K562 treated with DMSO at 1 percent for 48 hours (cell line): ENCODE data around the gene FIZ1. TPM values are rescaled to one million over a fixed set of nuclear protein-coding genes. Genes with fewer than 3 reads are reported as not detected.

Source experiments
- total RNA-seq: library from RNA; unstranded; fragments of 300-600 nt; gene quantifications from 2 replicates; pipeline ENCODE4 v1.2.3, GENCODE V29; 2022; ENCODE audit warnings: low replicate concordance; ENCODE audit errors: extremely low read depth

The FIZ1 gene, protein sequence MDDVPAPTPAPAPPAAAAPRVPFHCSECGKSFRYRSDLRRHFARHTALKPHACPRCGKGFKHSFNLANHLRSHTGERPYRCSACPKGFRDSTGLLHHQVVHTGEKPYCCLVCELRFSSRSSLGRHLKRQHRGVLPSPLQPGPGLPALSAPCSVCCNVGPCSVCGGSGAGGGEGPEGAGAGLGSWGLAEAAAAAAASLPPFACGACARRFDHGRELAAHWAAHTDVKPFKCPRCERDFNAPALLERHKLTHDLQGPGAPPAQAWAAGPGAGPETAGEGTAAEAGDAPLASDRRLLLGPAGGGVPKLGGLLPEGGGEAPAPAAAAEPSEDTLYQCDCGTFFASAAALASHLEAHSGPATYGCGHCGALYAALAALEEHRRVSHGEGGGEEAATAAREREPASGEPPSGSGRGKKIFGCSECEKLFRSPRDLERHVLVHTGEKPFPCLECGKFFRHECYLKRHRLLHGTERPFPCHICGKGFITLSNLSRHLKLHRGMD
- not detected in 2 replicates for total RNA-seq

DNA sequence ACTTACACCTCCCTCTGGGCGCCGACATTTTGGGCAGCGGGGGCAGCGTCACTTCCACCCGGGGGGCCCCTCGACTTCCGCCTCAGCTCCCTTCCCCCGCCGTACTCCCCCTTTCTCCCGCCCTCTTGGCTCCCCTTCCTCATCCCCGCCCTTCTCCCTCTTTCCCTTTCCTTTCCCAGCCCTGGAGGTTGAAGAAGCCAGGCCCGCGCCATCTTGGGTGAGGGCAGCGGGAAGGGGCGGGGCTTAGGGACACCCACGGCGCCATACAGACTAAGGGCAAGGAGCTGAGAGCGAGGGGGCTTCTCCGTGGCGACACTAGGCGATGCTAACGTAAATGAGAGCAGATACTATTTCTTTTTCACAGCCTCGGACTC, at the start of gene FIZ1:
TSS of gene FIZ1 (minus strand) at position 50 of the 374 bp plus-strand sequence. CDS start 1,652 bp downstream, outside the sequence.

DNA sequence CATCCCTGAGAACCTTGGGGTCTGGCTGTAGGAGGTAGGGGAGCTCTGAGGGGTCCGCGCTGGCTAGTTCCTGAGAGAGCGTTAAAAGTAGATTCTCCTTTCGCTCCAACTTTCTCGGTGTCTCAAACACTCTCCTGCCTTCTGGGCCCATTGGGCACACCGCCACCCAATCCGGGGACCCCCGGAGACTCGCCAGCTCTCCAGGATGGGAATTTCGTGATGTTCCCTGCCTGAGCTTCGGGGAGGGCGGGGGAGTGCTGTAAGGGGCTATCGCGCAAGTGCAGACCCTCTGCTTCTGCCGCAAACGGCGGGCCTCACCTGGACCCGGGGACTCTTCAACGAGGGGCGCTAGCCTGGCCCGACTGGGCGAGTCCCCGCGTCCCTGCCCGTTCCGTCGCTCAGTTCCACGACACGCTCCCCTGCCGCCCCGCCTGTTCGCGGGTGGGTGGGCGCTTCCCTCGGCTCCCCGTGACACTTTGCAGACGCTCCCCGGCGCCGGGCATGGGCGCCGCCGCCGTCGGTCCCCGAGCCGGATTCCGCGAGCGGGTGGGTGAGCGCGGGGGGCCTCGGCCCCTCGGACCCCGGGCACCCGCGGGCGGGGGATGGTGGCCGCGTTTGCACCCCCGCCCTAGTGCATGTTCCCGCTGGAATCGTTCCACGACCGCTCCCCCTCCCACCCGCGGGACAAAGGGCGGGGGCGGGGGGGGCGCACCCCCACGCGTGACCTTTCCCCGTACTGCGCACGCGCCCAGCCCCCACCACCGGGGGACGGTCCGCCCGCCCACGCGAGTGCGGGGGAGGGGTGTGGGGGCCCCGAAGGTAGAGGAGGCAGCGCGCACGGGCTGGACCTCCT, 48.6 kb upstream of the FIZ1 start, which contains the start of gene CCDC106:
TSS of gene CCDC106 (plus strand) at position 481 of the 853 bp plus-strand sequence. CDS start 835 bp downstream, outside the sequence.

GRCh38 chr19:55643003-55643886, 43.9 kb upstream of the FIZ1 start, which contains the start of gene ZNF581:
TSS of gene ZNF581 (plus strand) at chr19:55643649. CDS start at chr19:55644572, 923 bp downstream.

DNA sequence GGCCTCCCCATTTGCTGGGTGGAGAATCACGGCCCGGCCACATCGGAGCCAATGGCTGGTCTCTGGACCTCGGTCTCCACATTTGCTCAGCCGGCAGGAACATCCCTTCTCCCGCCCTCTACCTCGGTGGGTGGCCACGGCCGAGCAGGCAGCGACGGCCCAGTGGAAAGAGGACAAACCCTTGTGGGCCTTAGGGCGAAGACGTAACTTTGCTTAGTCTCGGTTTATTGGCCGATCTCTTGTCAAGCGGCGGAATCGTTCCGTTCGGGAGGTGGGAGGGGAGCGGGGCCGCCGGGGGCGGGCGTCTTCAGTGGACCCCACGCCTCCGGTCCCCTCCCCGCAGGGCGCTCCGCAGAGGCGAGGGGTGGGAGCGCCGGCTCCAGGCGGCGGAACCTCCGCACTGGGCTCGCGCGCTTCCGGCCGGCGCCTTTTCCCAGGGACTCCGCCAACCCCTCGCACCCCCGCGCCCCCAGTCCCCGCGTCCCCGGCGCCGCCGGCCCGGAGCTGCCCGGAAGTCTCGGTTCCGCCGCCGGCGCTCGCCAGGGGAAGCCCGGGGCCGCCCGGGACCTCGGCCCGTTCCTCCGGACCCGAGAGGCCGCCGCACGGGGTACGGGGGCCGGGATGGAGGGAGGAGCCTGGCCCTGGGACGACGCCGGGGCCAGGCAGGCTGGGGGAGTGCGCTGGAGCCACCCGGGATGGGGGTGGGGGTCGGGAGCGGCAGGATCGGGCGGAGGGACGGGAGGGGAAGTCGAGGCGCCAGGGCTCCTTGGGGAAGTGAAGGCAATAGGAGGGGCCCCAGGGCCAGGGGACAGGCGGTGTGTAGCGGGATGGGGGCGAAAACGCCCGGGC, 41.5 kb upstream of the FIZ1 start, which contains the start of gene ZNF580:
TSS of gene ZNF580 (plus strand) at position 426 of the 849 bp plus-strand sequence. CDS start 1,507 bp downstream, outside the sequence.

DNA sequence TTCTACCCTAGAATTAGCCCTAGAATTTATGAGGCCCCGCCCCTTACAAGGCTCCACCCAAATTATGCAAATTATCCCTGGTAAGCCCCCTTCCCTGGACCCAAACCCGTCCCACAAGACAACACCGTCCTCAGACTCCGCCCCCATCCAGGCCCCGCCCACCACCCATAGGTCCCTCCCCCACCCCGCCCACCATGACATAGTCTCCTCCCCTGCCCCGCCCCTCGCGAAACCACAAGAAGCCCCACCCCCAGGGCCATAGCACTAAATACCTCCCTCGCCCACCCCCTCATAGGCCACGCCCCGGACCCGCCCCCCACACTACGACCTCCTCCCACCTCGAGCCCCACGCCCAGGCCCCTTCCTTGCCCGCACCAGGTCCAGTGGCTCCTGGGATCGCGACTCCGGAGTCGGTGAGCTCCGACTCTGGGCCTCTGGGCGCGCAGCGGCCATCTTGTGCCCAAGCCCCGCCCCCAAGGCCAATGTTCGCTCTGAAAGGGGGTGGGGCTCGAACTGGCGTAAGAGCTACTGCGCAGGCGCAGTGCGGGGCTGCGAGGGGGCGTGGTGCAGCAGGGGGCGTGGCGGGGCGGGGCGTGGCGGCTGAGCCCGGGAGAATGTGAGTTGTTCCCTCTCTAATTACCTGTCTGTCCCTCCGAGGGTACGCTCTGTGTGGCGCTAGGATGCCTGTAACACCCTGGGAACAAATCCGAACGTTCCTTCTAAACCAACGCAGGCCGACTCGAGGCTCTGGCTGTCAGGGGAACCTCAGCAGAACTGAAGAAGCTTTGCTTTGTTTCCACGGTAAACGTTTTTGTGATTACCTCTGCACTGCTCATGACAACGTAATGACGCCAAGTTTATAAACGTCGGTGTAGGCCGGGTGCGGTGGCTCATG, 25.0 kb upstream of the FIZ1 start, which contains the start of gene ZNF784:
TSS of gene ZNF784 (minus strand) at position 458 of the 895 bp plus-strand sequence. CDS start at position 453, 5 bp downstream.

DNA sequence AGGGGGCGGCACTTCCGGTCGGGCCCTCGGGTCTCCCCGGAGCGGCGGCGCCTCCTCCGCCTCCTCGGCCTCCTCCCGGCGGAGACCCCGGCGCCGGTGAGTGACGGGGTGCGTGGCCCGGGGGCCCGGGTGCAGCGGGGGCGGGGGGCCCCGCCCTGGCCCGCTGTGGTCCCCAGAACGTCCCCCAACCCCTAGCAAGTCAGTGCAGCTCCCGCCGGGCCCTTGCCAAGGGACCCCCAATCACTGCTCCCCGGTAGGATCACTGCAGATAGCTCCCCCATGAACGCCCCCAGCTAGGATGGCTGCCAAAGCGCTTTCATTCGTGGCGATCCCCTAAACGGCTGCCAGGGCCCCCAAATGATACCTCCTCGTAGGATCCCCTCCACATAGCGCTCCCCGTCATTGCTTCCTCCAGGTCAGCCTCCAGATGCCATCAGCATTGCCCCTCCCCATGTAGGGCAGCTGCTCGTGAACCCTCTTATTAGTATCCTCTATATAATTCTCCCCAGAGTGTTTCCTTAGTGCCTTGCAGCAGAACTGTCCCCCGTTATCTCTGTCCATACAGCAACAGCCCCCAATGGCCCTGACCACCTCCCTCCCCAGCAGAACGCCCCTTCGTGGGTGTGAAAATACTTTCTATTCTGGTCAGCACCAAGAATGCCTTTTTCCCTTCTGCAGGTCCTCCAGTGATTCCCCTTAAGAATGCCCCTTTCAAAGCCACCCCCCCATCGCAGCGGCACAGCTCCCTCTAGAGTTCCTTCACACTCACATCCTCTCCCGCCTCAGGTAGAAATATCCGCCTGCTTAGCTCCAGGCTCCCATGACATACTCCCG, 6.5 kb upstream of the FIZ1 start, which contains the start of gene ZNF865:
TSS of gene ZNF865 (plus strand) at position 11 of the 834 bp plus-strand sequence. CDS start 7,972 bp downstream, outside the sequence.

DNA sequence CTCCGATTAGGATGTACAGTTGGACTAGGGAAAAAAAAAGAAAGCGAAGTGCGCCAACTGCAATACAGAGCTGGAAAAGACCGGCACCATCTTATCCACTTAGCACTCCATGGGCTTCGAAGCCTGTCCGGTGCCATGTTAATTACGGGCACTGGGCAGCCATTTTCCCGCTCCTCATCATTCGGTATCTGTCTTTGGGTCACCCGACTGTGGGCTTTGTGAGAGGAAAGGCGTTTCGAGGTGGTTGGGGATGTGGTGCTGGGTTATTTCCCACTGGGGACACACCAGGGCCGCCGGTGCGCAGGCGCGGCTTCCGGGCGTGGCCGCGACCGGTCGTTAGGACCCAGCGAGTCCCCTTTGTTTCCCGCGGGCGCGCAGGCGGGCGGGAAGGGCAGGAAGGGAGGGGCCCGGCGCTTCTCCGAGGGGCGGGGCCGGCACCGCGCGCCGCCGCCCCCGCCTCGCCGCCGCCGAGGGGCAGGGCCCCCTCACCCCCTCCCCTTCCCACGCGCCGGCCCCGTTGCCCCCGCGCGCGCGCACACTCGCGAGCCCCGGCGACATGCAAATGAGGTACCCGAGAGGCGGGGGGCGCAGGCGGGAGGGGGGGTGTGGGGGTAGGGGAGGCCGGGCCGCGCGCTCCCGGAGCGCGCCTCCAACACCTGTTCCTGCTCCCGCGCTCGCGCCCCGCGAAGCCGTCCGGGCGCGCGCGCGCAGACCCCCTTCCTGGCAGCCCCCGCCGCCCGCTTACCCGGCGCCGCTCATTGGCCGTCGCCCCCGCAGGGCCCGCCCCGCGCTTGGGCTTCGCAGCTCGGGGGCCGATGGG, 735 bp upstream of the FIZ1 start, which contains the start of gene ZNF524:
TSS of gene ZNF524 (plus strand) at position 447 of the 820 bp plus-strand sequence. CDS start 1,825 bp downstream, outside the sequence.

DNA sequence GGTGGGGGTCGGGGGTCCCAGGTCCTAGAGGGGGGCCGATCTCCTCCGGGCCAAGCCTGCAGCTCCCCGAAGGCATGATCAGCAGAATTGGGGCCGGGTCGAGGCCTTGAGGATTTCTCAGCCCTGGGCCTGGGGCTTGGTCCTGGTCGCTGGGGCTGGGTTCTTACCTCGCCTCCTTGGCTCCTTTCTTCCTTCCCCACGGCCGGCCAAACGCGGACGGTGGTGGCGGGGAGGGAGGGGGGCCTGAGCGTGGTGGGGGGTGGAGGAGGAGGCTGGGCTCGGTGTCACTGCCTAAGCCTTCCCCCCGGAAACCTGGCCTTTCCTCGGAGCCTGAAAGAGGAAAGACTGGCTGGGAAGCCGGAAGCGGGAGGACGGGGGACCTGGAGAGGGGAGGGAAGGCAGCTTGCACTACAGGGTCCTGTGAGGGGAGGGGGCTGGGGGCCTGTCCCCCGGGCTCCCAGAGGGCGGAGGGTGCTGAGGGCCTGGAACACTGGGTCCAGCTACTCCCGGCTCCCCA, 18.6 kb downstream of the FIZ1 start, which contains the start of gene ZNF579:
TSS of gene ZNF579 (minus strand) at position 221 of the 517 bp plus-strand sequence. CDS start 1,209 bp downstream, outside the sequence.

DNA sequence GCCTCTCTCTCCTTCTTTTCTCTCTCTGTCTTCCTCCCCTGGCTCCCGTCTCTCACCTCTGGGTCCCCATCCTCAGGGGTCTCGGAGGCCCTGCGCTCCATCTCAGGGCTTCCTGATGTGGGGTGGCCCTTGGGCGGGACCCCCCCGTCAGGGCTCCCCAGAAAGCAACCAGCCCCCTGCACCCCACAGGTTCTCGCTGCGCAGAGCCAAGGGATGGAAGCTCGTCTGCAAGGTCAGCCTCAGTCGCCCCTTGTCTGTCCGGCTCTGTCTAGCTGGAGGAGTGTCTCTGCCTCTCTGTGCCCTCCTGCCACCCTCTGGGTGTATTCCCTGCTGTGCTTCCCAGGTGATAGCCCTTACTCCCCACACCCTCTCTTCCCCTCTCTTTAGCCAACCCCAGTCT, 53.9 kb downstream of the FIZ1 start, which contains the start of gene SBK3:
TSS of gene SBK3 (minus strand) at position 101 of the 400 bp plus-strand sequence. CDS start at position 101, 0 bp downstream.

Other genes with a start within 250 kb of the FIZ1 start
- gene COX6B2, start 244.8 kb downstream of the FIZ1 start, total RNA-seq = not detected in 2 replicates
- gene GARIN5B, start 236.3 kb downstream of the FIZ1 start, total RNA-seq = not detected in 2 replicates
- not detected in 2 replicates for gene IL11, start 229.1 kb downstream of the FIZ1 start, total RNA-seq
- not detected in 2 replicates for gene TMEM190, start 222.7 kb downstream of the FIZ1 start, total RNA-seq
- gene TMEM238, start 215.2 kb downstream of the FIZ1 start, total RNA-seq = not detected in 2 replicates
- 4,209 and 5,908 TPM in 2 replicates for gene RPL28, start 213.6 kb downstream of the FIZ1 start, total RNA-seq
- gene UBE2S, start 191.7 kb downstream of the FIZ1 start, total RNA-seq = 2,967 TPM in 1 of 2 replicates, not detected in the other
- gene SHISA7, start 156.2 kb downstream of the FIZ1 start, total RNA-seq = not detected in 2 replicates
- not detected in 2 replicates for gene ISOC2, start 137.9 kb downstream of the FIZ1 start, total RNA-seq
- gene C19orf85, start 134.8 kb downstream of the FIZ1 start, total RNA-seq = not detected in 2 replicates
- not detected in 2 replicates for gene ZNF628, start 122.9 kb downstream of the FIZ1 start, total RNA-seq
- gene NAT14, start 114.3 kb downstream of the FIZ1 start, total RNA-seq = not detected in 2 replicates
- gene SSC5D, start 111.1 kb downstream of the FIZ1 start, total RNA-seq = not detected in 2 replicates
- not detected in 2 replicates for gene SBK2, start 62.4 kb downstream of the FIZ1 start, total RNA-seq
- not detected in 2 replicates for gene SBK3, start 54.0 kb downstream of the FIZ1 start, total RNA-seq
- not detected in 2 replicates for gene ZNF579, start 18.7 kb downstream of the FIZ1 start, total RNA-seq
- gene ZNF524, start 771 bp upstream of the FIZ1 start, total RNA-seq = not detected in 2 replicates
- gene ZNF865, start 6.1 kb upstream of the FIZ1 start, total RNA-seq = not detected in 2 replicates
- not detected in 2 replicates for gene ZNF784, start 25.0 kb upstream of the FIZ1 start, total RNA-seq
- not detected in 2 replicates for gene ZNF580, start 41.5 kb upstream of the FIZ1 start, total RNA-seq
- not detected in 2 replicates for gene ZNF581, start 44.1 kb upstream of the FIZ1 start, total RNA-seq
- not detected in 2 replicates for gene CCDC106, start 48.7 kb upstream of the FIZ1 start, total RNA-seq
- not detected in 2 replicates for gene U2AF2, start 55.5 kb upstream of the FIZ1 start, total RNA-seq
- gene EPN1, start 75.7 kb upstream of the FIZ1 start, total RNA-seq = not detected in 2 replicates
- not detected in 2 replicates for gene NLRP9, start 138.9 kb upstream of the FIZ1 start, total RNA-seq
- gene RFPL4A, start 159.6 kb upstream of the FIZ1 start, total RNA-seq = not detected in 2 replicates
- gene RFPL4AL1, start 169.6 kb upstream of the FIZ1 start, total RNA-seq = not detected in 2 replicates
- gene NLRP11, start 232.5 kb upstream of the FIZ1 start, total RNA-seq = not detected in 2 replicates
- not detected in 2 replicates for gene NLRP4, start 237.0 kb upstream of the FIZ1 start, total RNA-seq